Esophagus (tissue), 2 donors: ENCODE data around the gene SLC35D2. TPM values are rescaled to one million over a fixed set of nuclear protein-coding genes. Genes with fewer than 3 reads are reported as not detected.
"Not testable (repeated sequence)": the region's sequence is repeated elsewhere in the genome, so short reads cannot be mapped to it uniquely, and the experiment has no call there.

Experiments used
- H3K27ac ChIP-seq, 2 donors: one replicate each; pipeline ENCODE4 v1.5.1; 2013; ENCODE audit warnings: low read depth in 2 of 2, mild to moderate bottlenecking in 2 of 2, inconsistent platforms in 1 of 2, low read length in 1 of 2, moderate library complexity in 1 of 2
- H3K27me3 ChIP-seq, 2 donors: one replicate each; pipeline ENCODE4 v1.6.1; 2013; ENCODE audit warnings: low read length in 2 of 2, control low read depth in 1 of 2, mild to moderate bottlenecking in 1 of 2; ENCODE audit not compliant: insufficient read depth in 2 of 2, control insufficient read depth in 1 of 2
- H3K36me3 ChIP-seq, 2 donors: one replicate each; pipeline ENCODE4 v1.6.1; 2013; ENCODE audit warnings: low read length in 1 of 2; ENCODE audit not compliant: control insufficient read depth in 2 of 2, insufficient read depth in 2 of 2
- H3K4me1 ChIP-seq, 2 donors: one replicate each; pipeline ENCODE4 v1.6.1; 2013; ENCODE audit warnings: low read length in 1 of 2; ENCODE audit not compliant: control insufficient read depth in 2 of 2, insufficient read depth in 2 of 2
- H3K4me3 ChIP-seq, 2 donors: one replicate each; pipeline ENCODE4 v1.5.1; 2013; ENCODE audit warnings: low read length in 2 of 2, mild to moderate bottlenecking in 2 of 2, low read depth in 1 of 2, moderate library complexity in 1 of 2
- H3K9me3 ChIP-seq, 2 donors: one replicate each; pipeline ENCODE4 v1.6.1; 2013; ENCODE audit warnings: mild to moderate bottlenecking in 2 of 2, low read depth in 1 of 2, low read length in 1 of 2, moderate library complexity in 1 of 2; ENCODE audit not compliant: control insufficient read depth in 2 of 2, insufficient read depth in 1 of 2
- WGBS, 2 donors: extraction: QIAGEN DNeasy Blood & Tissue Kit; methylation state at CpG; one replicate each; pipeline ENCODE4 v1.1.7; 2013; 5-methylcytosine and 5-hydroxymethylcytosine counted together
- polyA plus RNA-seq, 2 donors: library from polyadenylated mRNA; stranded (reverse); fragments of 200-250 nt; gene quantifications; one replicate each; pipeline ENCODE4 v1.2.3, GENCODE V29; 2013
- donor health status: healthy with polysubstance abuse.
- donor health status: Bipolar disorder and iron deficiency.

Gene SLC35D2
- polyA plus RNA-seq, 2 donors = 8.1 to 10.3 TPM

DNA sequence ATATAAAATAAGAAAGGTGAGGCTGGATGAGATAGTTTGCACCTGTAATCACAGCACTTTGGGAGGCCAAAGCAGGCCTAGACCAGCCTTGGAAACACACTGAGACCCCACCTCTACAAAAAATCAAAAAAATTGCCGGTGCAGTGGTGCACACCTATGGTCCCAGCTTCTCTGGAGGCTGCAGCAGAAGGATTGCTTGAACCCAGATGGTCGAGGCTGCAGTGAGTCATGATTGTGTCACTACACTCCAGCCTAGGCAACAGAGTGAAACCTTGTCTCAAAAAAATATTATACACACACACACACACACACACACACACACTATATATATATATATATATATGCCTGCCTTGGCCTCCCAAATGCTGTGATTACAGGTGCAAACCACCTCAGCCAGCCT, 1.3 kb downstream of the SLC35D2 start:
- WGBS, 2 donors = 47 to 58% methylated on average over 2 of the region's 2 CpGs
- H3K4me1 ChIP-seq = peaks cover 2 to 5% of the 10 kb centered on the region in 2 donors
- no peaks in the 10 kb centered on the region for H3K9me3 ChIP-seq
- H3K36me3 ChIP-seq = peaks cover 0 to 3% of the 10 kb centered on the region in 2 donors
- no peak overlapping the region for H3K4me3 ChIP-seq
- no peak overlapping the region for H3K27ac ChIP-seq
- no peaks in the 10 kb centered on the region for H3K27me3 ChIP-seq

DNA sequence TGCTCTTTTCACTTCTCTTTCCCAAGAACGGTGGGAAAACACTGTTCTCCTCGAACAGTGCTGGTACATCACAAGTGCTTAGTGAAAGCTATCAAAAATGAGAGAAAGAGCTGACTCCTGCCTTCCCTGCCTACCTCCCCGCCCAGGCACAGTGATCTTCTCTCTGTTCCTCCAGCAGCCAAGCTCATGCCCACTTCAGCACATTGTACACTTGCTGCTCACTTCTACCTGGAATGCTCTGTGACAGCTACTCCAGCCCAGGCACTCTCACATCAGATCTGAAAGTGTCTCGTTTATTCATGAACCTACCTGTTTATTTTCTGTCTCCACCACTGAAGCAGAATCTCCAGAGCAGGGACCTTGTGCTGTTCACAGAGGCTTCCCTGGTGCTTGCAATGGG, 1.8 kb downstream of the SLC35D2 start:
- peaks cover 2 to 5% of the 10 kb centered on the region in 2 donors for H3K4me1 ChIP-seq
- no peaks in the 10 kb centered on the region for H3K27me3 ChIP-seq
- peaks cover 0 to 7% of the 10 kb centered on the region in 2 donors for H3K36me3 ChIP-seq
- WGBS, 2 donors = 80 to 84% methylated on average over 4 of the region's 4 CpGs
- no peak overlapping the region for H3K27ac ChIP-seq
- H3K9me3 ChIP-seq = no peaks in the 10 kb centered on the region
- no peak overlapping the region for H3K4me3 ChIP-seq

DNA sequence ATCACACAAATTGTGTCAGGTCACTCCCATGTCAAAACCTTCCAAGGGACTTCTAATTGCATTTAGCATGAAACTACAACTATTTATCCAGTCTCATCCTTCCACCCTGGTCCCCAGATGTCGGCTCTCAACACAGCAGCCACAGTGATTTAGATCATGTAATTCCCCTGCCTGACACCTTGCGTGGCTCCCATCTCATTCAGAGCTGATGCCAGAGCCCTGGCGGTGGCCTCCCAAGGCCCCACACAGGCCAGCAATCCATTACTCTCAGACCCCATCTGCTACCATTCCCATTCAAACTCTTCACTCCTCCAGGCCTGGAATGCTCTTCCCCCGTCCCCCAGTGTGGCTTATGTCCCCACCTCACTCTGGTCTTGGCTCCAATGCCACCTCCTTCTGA, 2.4 kb downstream of the SLC35D2 start:
- 84 to 91% methylated on average over 4 of the region's 4 CpGs for WGBS, 2 donors
- Histone ChIP-seq H3K4me1 (peaks cover 2 to 5% of the 10 kb centered on the region in 2 donors), H3K27me3 (no peaks in the 10 kb centered on the region), H3K4me3 (no peak overlapping the region), H3K9me3 (no peaks in the 10 kb centered on the region), H3K27ac (no peak overlapping the region), H3K36me3 (peaks cover 0 to 7% of the 10 kb centered on the region in 2 donors)

DNA sequence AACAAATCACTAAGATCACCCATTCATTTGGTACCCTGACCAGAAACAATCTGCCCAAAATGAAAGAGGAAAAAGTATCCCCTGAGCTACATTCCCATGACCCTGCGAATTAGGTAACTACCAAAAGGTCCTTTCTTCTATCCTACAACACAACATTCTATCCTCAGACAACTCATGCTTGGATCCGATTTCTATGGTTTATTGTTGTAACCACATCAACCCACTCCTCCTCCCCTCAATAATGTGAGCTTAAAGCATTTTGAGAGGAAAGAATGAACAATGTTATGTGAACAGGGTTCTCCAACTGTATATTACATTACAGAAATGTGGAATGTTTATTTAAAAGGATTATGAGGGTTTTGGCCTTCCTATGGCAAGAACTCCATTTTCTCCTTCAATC, 4.0 kb downstream of the SLC35D2 start:
- Histone ChIP-seq H3K27me3 (no peaks in the 10 kb centered on the region), H3K9me3 (no peaks in the 10 kb centered on the region), H3K36me3 (peaks cover 0 to 7% of the 10 kb centered on the region in 2 donors), H3K27ac (no peak overlapping the region), H3K4me3 (no peak overlapping the region), H3K4me1 (peaks cover 2 to 5% of the 10 kb centered on the region in 2 donors)
- 88 to 96% methylated on average over 2 of the region's 2 CpGs for WGBS, 2 donors

DNA sequence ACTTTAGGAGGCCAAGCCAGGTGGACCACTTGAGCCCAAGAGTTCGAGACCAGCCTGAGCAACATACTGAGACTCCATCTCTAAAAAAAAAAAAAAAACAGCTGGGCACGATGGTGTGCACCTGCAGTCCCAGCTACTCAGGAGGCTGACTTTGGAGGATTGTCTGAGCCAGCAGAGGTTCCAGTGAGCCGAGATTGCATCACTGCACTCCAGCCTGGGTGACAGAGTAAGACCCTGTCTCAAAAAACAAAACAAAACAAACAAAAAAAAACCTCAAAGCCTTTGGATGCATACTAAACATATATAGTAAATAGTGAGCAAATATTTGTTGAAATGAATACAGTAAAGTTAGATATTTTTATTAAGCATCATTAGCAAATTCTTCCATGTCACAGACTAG, 5.3 kb downstream of the SLC35D2 start:
- no peak overlapping the region for H3K27ac ChIP-seq
- no peak overlapping the region for H3K4me3 ChIP-seq
- no peaks in the 10 kb centered on the region for H3K9me3 ChIP-seq
- H3K4me1 ChIP-seq = peaks cover 2 to 5% of the 10 kb centered on the region in 2 donors
- no peaks in the 10 kb centered on the region for H3K27me3 ChIP-seq
- WGBS, 2 donors = 81 to 95% methylated on average over 3 of the region's 3 CpGs
- H3K36me3 ChIP-seq = peaks cover 0 to 7% of the 10 kb centered on the region in 2 donors

DNA sequence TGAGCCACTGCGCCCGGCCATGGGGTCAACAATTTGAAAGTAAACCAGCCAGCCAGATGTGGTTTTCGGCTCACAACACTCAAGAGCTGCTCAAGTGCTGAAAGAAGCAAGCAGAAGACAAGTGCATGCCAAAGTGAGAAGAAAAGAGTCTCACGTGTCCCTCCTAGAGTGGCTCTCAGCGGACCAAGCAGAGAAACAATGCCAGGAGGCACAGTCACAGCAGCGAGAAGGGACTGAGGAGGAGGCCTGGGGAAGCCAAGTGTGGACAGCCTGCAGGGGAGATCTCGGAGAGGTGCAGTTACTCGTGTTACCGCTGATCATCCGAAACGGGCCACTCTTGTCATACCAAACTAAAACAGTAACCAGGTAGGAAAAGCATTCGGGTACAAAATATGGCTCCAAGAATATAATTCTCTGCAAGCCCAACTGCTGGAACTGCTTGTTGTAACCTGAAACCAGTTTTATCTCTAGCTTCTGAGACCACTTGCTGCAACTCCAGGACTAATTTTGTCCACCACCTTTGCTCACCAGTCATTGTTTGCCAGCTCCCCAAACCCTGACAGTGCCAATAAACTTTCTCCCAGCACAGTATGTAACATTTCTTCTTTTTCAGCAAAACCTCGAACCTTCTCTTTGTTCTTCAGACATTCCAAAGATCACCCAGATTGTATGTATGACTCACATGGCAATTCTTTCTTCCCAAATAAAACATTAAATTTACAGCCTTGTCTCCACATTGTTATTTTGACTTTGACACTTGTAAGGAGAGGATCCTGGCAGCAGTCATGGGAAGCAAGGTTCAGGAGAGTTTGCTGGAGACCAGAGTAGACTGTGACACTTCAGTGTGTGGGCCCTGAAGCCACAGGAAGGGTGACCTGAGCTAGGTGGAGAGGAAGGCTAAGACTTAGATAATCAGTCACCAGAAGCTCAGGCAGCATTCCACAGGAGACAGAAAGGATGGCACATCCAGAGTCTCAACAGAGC, 6.3 kb downstream of the SLC35D2 start:
- H3K4me1 ChIP-seq = peaks cover 2 to 5% of the 10 kb centered on the region in 2 donors
- H3K9me3 ChIP-seq = no peaks in the 10 kb centered on the region
- peaks cover 0 to 7% of the 10 kb centered on the region in 2 donors for H3K36me3 ChIP-seq
- no peak overlapping the region for H3K4me3 ChIP-seq
- 70 to 83% methylated on average over 13 of the region's 13 CpGs for WGBS, 2 donors
- peak overlapping the region in 1 of 2 donors; percentile 3 for H3K27ac ChIP-seq
- H3K27me3 ChIP-seq = no peaks in the 10 kb centered on the region

DNA sequence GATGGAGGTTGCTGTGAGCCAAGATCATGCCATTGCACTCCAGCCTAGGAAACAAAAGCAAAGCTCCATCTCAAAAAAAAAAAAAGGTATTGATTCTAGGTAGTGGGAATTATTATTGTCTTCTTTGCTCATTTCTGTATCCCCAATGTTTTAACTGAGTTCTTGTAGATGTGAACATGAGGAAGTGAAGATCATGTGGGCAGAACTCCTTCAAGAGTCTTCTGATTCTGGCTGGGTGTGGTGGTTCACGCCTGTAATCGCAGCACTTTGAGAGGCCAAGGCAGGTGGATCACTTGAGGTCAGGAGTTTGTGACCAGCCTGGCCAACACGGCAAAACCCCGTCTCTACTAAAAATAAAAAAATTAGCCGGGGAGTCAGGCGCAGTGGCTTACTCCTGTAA, 8.0 kb downstream of the SLC35D2 start:
- H3K36me3 ChIP-seq, H3K9me3 ChIP-seq, H3K27ac ChIP-seq, H3K27me3 ChIP-seq, H3K4me3 ChIP-seq, H3K4me1 ChIP-seq: not testable (repeated sequence)
- 96% methylated on average over 6 of the region's 6 CpGs for WGBS, 2 donors

DNA sequence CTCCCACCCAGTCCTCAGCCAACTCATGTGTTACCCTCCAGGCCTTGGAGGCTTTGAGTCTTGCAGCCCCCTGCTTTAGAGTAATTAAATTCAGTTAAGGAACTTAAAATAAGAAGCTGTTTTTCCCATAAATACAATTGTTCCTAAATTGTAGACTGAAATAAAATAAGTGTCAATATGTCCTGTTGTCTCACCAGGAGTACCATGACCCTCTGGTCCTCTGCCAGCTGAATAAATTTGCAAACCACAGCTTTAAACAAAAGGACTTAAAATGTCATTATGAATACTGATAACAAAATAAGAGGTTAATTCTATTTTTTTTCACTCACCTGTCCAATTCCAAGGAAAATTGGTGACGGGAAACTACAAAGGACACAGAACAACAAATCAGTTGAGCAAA, 15.6 kb downstream of the SLC35D2 start:
- Histone ChIP-seq H3K36me3 (peaks cover 0 to 2% of the 10 kb centered on the region in 2 donors), H3K9me3 (peaks cover 0 to 2% of the 10 kb centered on the region in 2 donors), H3K27ac (no peak overlapping the region), H3K4me3 (no peak overlapping the region), H3K4me1 (no peaks in the 10 kb centered on the region), H3K27me3 (no peaks in the 10 kb centered on the region)
- WGBS, 2 donors = 89 to 94% methylated on average over 1 of the region's 1 CpG

DNA sequence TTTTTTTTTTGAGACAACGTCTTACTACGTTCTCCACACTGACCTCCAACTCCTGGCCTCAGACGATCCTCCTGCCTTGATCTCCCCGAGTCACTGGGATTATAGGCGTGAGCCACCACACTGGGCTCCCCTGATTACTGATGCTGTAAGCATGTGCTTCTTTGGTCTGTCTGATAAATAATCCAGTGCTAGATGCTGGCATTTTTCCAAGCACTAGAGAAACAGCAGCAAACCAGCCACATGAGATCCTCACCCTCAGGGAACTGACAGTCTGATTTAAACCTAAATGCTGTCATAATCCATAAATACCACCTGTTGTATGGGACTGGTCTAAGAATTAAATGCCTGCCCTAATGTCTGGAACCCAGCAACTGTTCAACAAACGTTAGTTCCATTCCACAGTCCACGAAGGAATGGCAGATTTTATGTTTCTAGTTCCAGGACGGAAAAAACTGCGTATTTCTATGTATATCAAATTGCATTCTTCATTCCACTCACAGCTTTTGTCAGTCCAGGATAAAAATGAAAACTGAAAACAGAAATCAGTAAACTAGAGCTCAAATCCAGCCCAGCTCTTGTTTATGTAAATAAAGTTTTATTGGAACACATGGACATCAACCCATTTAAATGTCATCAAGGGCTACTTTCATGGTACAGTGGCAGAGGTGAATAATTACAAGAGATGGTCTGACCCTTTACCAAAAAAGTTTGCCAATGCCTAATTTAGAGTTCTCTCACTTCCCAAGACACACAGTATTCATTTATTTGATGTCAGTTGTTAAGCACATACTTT, 20.1 kb downstream of the SLC35D2 start:
- H3K4me3 ChIP-seq = no peak overlapping the region

More for the DNA sequence above, 20.1 kb downstream of the SLC35D2 start:
- Histone ChIP-seq H3K4me1 (no peaks in the 10 kb centered on the region), H3K36me3 (peaks cover 0 to 2% of the 10 kb centered on the region in 2 donors), H3K27ac (no peak overlapping the region), H3K27me3 (no peaks in the 10 kb centered on the region), H3K9me3 (no peaks in the 10 kb centered on the region)
- WGBS, 2 donors = 96% methylated on average over 9 of the region's 9 CpGs
